ENCODE data around the gene SPAG5. TPM values are rescaled to one million over a fixed set of nuclear protein-coding genes. Genes with fewer than 3 reads are reported as not detected.

SPAG5 gene
- total RNA-seq, 1 donor from 2014 or later: 141 TPM

GRCh38 chr17:28644787-28645575, 46.2 kb upstream of the SPAG5 start, which contains the start of gene BLTP2:
TSS of gene BLTP2 (minus strand) at chr17:28645158. CDS start at chr17:28645056, 102 bp downstream.
- peak within 1 kb of the TSS; percentile 80 for H2AFZ ChIP-seq (replicated peaks)

GRCh38 chr17:28643983-28644786, 45.4 kb upstream of the SPAG5 start:
- peak overlapping the region; percentile 85 for H3K4me3 ChIP-seq
- Mint-ChIP-seq H3K27ac (peak overlapping the region; percentile 48), H3K27me3 (ENCODE audit: insufficient read depth, low read depth) (peaks cover 6% of the 10 kb centered on the region), H3K4me3 (peak overlapping the region; percentile 94), H3K36me3 (peaks cover 20% of the 10 kb centered on the region), H3K9me3 (no peaks in the 10 kb centered on the region), H3K4me1 (peaks cover 25% of the 10 kb centered on the region)
- H3K4me1 ChIP-seq: peaks cover 6% of the 10 kb centered on the region
- peak overlapping the region; percentile 96 for H3K4me2 ChIP-seq
- H4K20me1 ChIP-seq (ENCODE audit: low read depth): peaks cover 28% of the 10 kb centered on the region
- no peak overlapping the region for H3K27ac ChIP-seq
- TF ChIP-seq EZH2phosphoT487 (IDR thresholded peaks at IDR 0.05) (no peak), EZH2 (IDR thresholded peaks at IDR 0.05) (no peak)
- TF ChIP-seq, protein P1, sequence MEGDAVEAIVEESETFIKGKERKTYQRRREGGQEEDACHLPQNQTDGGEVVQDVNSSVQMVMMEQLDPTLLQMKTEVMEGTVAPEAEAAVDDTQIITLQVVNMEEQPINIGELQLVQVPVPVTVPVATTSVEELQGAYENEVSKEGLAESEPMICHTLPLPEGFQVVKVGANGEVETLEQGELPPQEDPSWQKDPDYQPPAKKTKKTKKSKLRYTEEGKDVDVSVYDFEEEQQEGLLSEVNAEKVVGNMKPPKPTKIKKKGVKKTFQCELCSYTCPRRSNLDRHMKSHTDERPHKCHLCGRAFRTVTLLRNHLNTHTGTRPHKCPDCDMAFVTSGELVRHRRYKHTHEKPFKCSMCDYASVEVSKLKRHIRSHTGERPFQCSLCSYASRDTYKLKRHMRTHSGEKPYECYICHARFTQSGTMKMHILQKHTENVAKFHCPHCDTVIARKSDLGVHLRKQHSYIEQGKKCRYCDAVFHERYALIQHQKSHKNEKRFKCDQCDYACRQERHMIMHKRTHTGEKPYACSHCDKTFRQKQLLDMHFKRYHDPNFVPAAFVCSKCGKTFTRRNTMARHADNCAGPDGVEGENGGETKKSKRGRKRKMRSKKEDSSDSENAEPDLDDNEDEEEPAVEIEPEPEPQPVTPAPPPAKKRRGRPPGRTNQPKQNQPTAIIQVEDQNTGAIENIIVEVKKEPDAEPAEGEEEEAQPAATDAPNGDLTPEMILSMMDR (IDR thresholded peaks at IDR 0.05): peak; percentile 60
- H3K79me2 ChIP-seq (ENCODE audit: low read depth): peaks cover 39% of the 10 kb centered on the region
- H3K27me3 ChIP-seq: no peaks in the 10 kb centered on the region
- DNase-seq (ENCODE audit: low spot score): peak; percentile 76
- H3K36me3 ChIP-seq: peaks cover 12% of the 10 kb centered on the region
- peak overlapping the region; percentile 80 for H2AFZ ChIP-seq (replicated peaks)
- H3F3A ChIP-seq (ENCODE audit: low read depth): peaks cover 33% of the 10 kb centered on the region
- peak overlapping the region; percentile 68 for H3K9ac ChIP-seq
- no peaks in the 10 kb centered on the region for H3K9me3 ChIP-seq (ENCODE audit: low read depth)

More at GRCh38 chr17:28644787-28645575, 46.2 kb upstream of the SPAG5 start, which contains the start of gene BLTP2:
- Histone ChIP-seq H3K79me2 (ENCODE audit: low read depth) (peaks cover 39% of the 10 kb centered on the region), H3K36me3 (peaks cover 12% of the 10 kb centered on the region), H3K4me1 (peaks cover 6% of the 10 kb centered on the region), H3K4me3 (peak within 1 kb of the TSS; percentile 85), H3K27me3 (no peaks in the 10 kb centered on the region), H4K20me1 (ENCODE audit: low read depth) (peaks cover 24% of the 10 kb centered on the region), H3K9me3 (ENCODE audit: low read depth) (no peaks in the 10 kb centered on the region), H3F3A (ENCODE audit: low read depth) (peaks cover 33% of the 10 kb centered on the region), H3K27ac (peak within 1 kb of the TSS; percentile 55), H3K4me2 (peak within 1 kb of the TSS; percentile 96), H3K9ac (peak within 1 kb of the TSS; percentile 68)
- peak; percentile 97 for DNase-seq (ENCODE audit: low spot score)
- Mint-ChIP-seq H3K4me3 (peak within 1 kb of the TSS; percentile 94), H3K9me3 (no peaks in the 10 kb centered on the region), H3K4me1 (peaks cover 25% of the 10 kb centered on the region), H3K36me3 (peaks cover 13% of the 10 kb centered on the region), H3K27ac (peak within 1 kb of the TSS; percentile 48), H3K27me3 (ENCODE audit: insufficient read depth, low read depth) (peaks cover 6% of the 10 kb centered on the region)
- TF ChIP-seq EZH2 (IDR thresholded peaks at IDR 0.05) (no peak), EZH2phosphoT487 (IDR thresholded peaks at IDR 0.05) (no peak)
- TF ChIP-seq, protein P1 (IDR thresholded peaks at IDR 0.05): no peak

GRCh38 chr17:28641579-28641978, 42.8 kb upstream of the SPAG5 start:
- H3K79me2 ChIP-seq (ENCODE audit: low read depth): peaks cover 39% of the 10 kb centered on the region
- peaks cover 17% of the 10 kb centered on the region for H3K36me3 ChIP-seq
- peaks cover 31% of the 10 kb centered on the region for H3K36me3 Mint-ChIP-seq

More at GRCh38 chr17:28641579-28641978, 42.8 kb upstream of the SPAG5 start:
- H3K4me1 ChIP-seq: peaks cover 6% of the 10 kb centered on the region
- no peak overlapping the region for H3K4me3 ChIP-seq
- DNase-seq (ENCODE audit: low spot score): no peak
- peaks cover 39% of the 10 kb centered on the region for H4K20me1 ChIP-seq (ENCODE audit: low read depth)
- no peaks in the 10 kb centered on the region for H3K9me3 ChIP-seq (ENCODE audit: low read depth)
- no peak overlapping the region for H2AFZ ChIP-seq (replicated peaks)
- H3K4me2 ChIP-seq: no peak overlapping the region
- TF ChIP-seq EZH2 (IDR thresholded peaks at IDR 0.05) (no peak), EZH2phosphoT487 (IDR thresholded peaks at IDR 0.05) (no peak)
- TF ChIP-seq, protein P1 (IDR thresholded peaks at IDR 0.05): no peak
- H3K4me3 Mint-ChIP-seq: no peak overlapping the region
- H3K27me3 ChIP-seq: no peaks in the 10 kb centered on the region
- H3F3A ChIP-seq (ENCODE audit: low read depth): peaks cover 23% of the 10 kb centered on the region
- no peak overlapping the region for H3K27ac ChIP-seq
- H3K9me3 Mint-ChIP-seq: no peaks in the 10 kb centered on the region
- no peak overlapping the region for H3K27ac Mint-ChIP-seq
- peaks cover 22% of the 10 kb centered on the region for H3K4me1 Mint-ChIP-seq
- H3K9ac ChIP-seq: no peak overlapping the region
- H3K27me3 Mint-ChIP-seq (ENCODE audit: insufficient read depth, low read depth): peaks cover 2% of the 10 kb centered on the region
